Measurements from ENCODE around the gene CALHM3. TPM values are rescaled to one million over a fixed set of nuclear protein-coding genes. Genes with fewer than 3 reads are reported as not detected.

The CALHM3 gene
- total RNA-seq, 1 experiment from 2014 or later = 13.1 TPM

GRCh38 chr10:103444478-103444877 is 34.6 kb downstream of the CALHM3 start:
- no peak for DNase-seq
- Histone ChIP-seq H4K20me1 (ENCODE audit: insufficient read depth) (peaks cover 5% of the 10 kb centered on the region; the same call in 1 of the 2 replicates), H3K9me2 (ENCODE audit: insufficient read depth) (no peaks in the 10 kb centered on the region), H3K79me2 (ENCODE audit: low read depth) (peaks cover 23% of the 10 kb centered on the region), H3K4me1 (replicated peaks; ENCODE audit: insufficient read depth) (peaks cover 12% of the 10 kb centered on the region), H3K4me3 (no peak overlapping the region), H3F3A (ENCODE audit: insufficient read depth, low read depth) (peaks cover 4% of the 10 kb centered on the region; the same call in 1 of the 2 replicates), H2AFZ (no peak overlapping the region), H3K27ac (no peak overlapping the region), H3K9me3 (ENCODE audit: insufficient read depth, low read depth) (no peaks in the 10 kb centered on the region), H3K27me3 (ENCODE audit: insufficient read depth, low read depth) (no peaks in the 10 kb centered on the region), H3K36me3 (ENCODE audit: low read depth) (peaks cover 10% of the 10 kb centered on the region; the same call in 1 of the 2 replicates), H3K4me2 (no peak overlapping the region)
- intact Hi-C loops (cut with micrococcal nuclease; ENCODE audit: unreplicated experiment) = loop anchor here (5.0 kb wide), 1 partner anchor 33 kb away; the partner anchor contains the start of gene CALHM3
- no TSS peak for BruUV-seq (replicated peaks)
- ChIA-PET POLR2A (ENCODE audit: unreplicated experiment) (no interaction called here), CTCF (no interaction called here)
- no peak for TF ChIP-seq EZH2 (IDR thresholded peaks at IDR 0.05; ENCODE audit: low read depth)
- no peak for TF ChIP-seq CTCF (conservative IDR thresholded peaks at IDR 0.05)

GRCh38 chr10:103443475-103444185 is 35.4 kb downstream of the CALHM3 start:
- Histone ChIP-seq H3K4me2 (no peak overlapping the region), H3K79me2 (ENCODE audit: low read depth) (peaks cover 14% of the 10 kb centered on the region; the same call in 1 of the 2 replicates), H3K9me2 (ENCODE audit: insufficient read depth) (no peaks in the 10 kb centered on the region), H3K4me1 (replicated peaks; ENCODE audit: insufficient read depth) (peaks cover 3% of the 10 kb centered on the region), H3K36me3 (ENCODE audit: low read depth) (peaks cover 10% of the 10 kb centered on the region; the same call in 1 of the 2 replicates), H3K27me3 (ENCODE audit: insufficient read depth, low read depth) (no peaks in the 10 kb centered on the region), H3F3A (ENCODE audit: insufficient read depth, low read depth) (peaks cover 4% of the 10 kb centered on the region; the same call in 1 of the 2 replicates), H4K20me1 (ENCODE audit: insufficient read depth) (peaks cover 5% of the 10 kb centered on the region; the same call in 1 of the 2 replicates), H3K27ac (no peak overlapping the region), H2AFZ (no peak overlapping the region), H3K9me3 (ENCODE audit: insufficient read depth, low read depth) (no peaks in the 10 kb centered on the region), H3K4me3 (no peak overlapping the region)
- DNase-seq = no peak
- intact Hi-C loops (cut with micrococcal nuclease; ENCODE audit: unreplicated experiment) = loop anchor here (5.0 kb wide), 1 partner anchor 34 kb away; the partner anchor contains the start of gene CALHM3
- no peak for TF ChIP-seq CTCF (conservative IDR thresholded peaks at IDR 0.05)
- no TSS peak for BruUV-seq (replicated peaks)
- ChIA-PET CTCF (no interaction called here), POLR2A (ENCODE audit: unreplicated experiment) (no interaction called here)

- intact Hi-C loops (cut with micrococcal nuclease; ENCODE audit: unreplicated experiment) = loop anchor here (5.0 kb wide), 1 partner anchor 35 kb away; the partner anchor contains the start of gene CALHM3
- no peak for DNase-seq
- Histone ChIP-seq H2AFZ (no peak overlapping the region), H3K79me2 (ENCODE audit: low read depth) (no peaks in the 10 kb centered on the region), H3K27me3 (ENCODE audit: insufficient read depth, low read depth) (no peaks in the 10 kb centered on the region), H3K36me3 (ENCODE audit: low read depth) (no peaks in the 10 kb centered on the region), H3K4me2 (no peak overlapping the region), H3K9me2 (ENCODE audit: insufficient read depth) (no peaks in the 10 kb centered on the region), H3K4me1 (replicated peaks; ENCODE audit: insufficient read depth) (no peaks in the 10 kb centered on the region), H4K20me1 (ENCODE audit: insufficient read depth) (peaks cover 5% of the 10 kb centered on the region; the same call in 1 of the 2 replicates), H3K4me3 (no peak overlapping the region), H3K9me3 (ENCODE audit: insufficient read depth, low read depth) (no peaks in the 10 kb centered on the region), H3F3A (ENCODE audit: insufficient read depth, low read depth) (peaks cover 4% of the 10 kb centered on the region; the same call in 1 of the 2 replicates), H3K27ac (no peak overlapping the region)
- ChIA-PET CTCF (interaction anchor here (0.6 kb wide), 1 partner anchor 100 kb away, joined by 3 read pairs; no protein-coding TSS in a partner anchor), POLR2A (ENCODE audit: unreplicated experiment) (no interaction called here)
- TF ChIP-seq CTCF (conservative IDR thresholded peaks at IDR 0.05) (no peak), EZH2 (IDR thresholded peaks at IDR 0.05; ENCODE audit: low read depth) (no peak)
- no TSS peak for BruUV-seq (replicated peaks)
Measured at GRCh38 chr10:103442031-103442461, 37.0 kb downstream of the CALHM3 start.

Data from PC-9 (cell line).